SHP77 (cell line): ENCODE results near the gene GSK3B.

Experiments
- DNase-seq, 2 experiments: peaks; one replicate each; lab custom pipeline; 2025; lab: John Stamatoyannopoulos, UW

Gene GSK3B

DNA sequence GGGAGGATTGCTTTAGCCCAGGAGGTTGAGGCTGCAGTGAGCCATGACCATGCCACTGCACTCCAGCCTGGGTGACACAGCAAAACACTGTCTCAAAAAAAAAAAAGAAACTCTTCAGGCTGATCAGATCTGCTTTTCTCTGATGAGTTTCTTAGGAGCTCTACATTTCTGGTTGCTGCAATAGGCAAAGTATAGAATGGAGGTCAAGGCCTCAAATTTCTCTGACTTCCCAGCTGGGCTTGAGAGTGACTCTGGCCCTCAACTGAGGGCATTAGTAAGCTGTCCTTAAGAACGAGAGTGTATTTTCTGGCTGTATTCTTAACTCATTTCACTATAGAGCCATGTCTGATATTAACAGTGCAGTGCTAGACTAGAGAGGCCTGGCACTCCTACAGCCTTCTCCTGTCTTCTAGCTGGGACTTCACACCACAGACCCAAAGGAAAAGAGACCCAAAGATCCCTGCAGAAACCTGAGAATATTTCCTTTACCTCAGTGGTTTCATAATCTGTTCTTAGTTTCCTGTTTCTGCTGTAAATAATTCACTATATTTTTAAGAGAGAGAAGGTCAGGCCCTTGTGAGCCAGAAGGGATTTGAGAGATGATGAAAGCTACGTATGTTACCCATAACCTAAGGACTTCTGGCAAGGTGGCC lies 314.4 kb downstream of the GSK3B start:
- DNase-seq: no peak

- no peak for DNase-seq
These were observed 315.4 kb downstream of the GSK3B start for GRCh38 chr3:119778811-119779210.

GRCh38 chr3:119778176-119778575 lies 316.1 kb downstream of the GSK3B start:
- no peak for DNase-seq

- no peak for DNase-seq
These were observed 317.9 kb downstream of the GSK3B start for GRCh38 chr3:119776304-119776703.

DNA sequence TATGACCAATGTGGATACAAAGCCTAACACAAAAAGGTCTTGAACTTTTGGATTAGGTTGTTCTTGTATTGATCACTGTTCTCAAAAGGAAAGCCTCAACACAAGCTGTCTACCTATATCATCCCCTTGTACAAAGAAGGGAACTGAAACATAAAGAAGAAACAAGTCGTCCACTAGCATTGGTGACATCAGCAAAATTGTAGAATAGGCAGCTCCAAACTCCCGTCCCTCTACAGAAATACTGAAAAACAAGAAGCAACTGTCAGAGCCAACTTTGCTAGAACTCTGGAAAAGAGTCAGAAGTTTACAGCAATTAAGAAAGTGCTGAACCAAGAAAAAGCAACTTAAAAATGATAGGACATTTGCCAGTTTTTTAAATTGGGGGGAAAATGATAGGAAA lies 319.8 kb downstream of the GSK3B start:
- no peak for DNase-seq
